SU-DHL-6 (cell line): ENCODE data around the gene ARMC7.
A peak's percentile ranks its signal among the peaks of the same experiment; 100 is the strongest.

Experiments used
- H2AFZ ChIP-seq: fragments of 200-600 bp; sonication (generic); 2 replicates; pipeline ENCODE4 v1.6.1; 2014; ENCODE audit warnings: low read depth, mild to moderate bottlenecking, moderate library complexity, mixed read lengths, antibody characterized with exemption, low read length; ENCODE audit not compliant: severe bottlenecking
- H3F3A ChIP-seq: fragments of 200-600 bp; shearing (Covaris generic); 2 replicates; pipeline ENCODE4 v1.6.0; 2016; ENCODE audit warnings: antibody characterized with exemption, mild to moderate bottlenecking; ENCODE audit not compliant: insufficient read depth
- H3K27ac ChIP-seq: fragments of 200-600 bp; sonication (generic); 2 replicates; pipeline ENCODE4 v1.5.1; 2016; ENCODE audit warnings: low read depth, mild to moderate bottlenecking, low read length, moderate library complexity, mixed read lengths
- H3K27me3 ChIP-seq: fragments of 200-600 bp; sonication (generic), shearing (Covaris generic); 2 replicates; pipeline ENCODE4 v1.6.0; 2014; ENCODE audit warnings: mild to moderate bottlenecking, low read length
- H3K36me3 ChIP-seq: fragments of 200-600 bp; sonication (generic); 2 replicates; pipeline ENCODE4 v1.6.1; 2014; ENCODE audit warnings: mild to moderate bottlenecking, low read length, mixed read lengths
- H3K4me2 ChIP-seq: fragments of 300-600, 200-600 bp; shearing (Covaris generic), sonication (generic); 2 replicates; pipeline ENCODE4 v1.6.0; 2014; ENCODE audit warnings: low read length, low read depth, mild to moderate bottlenecking; ENCODE audit not compliant: poor library complexity, severe bottlenecking
- H3K4me3 ChIP-seq: fragments of 200-600 bp; sonication (generic); 2 replicates; pipeline ENCODE4 v1.5.1; 2014; ENCODE audit warnings: antibody characterized with exemption, low read length, mild to moderate bottlenecking, mixed read lengths; ENCODE audit not compliant: insufficient read depth, poor library complexity, severe bottlenecking
- H3K79me2 ChIP-seq: fragments of 200-600 bp; sonication (generic); 2 replicates; pipeline ENCODE4 v1.6.1; 2014; ENCODE audit warnings: mild to moderate bottlenecking, low read length, moderate library complexity; ENCODE audit not compliant: insufficient read depth
- H3K9ac ChIP-seq: fragments of 200-600 bp; sonication (generic); 2 replicates; pipeline ENCODE4 v1.7.0; 2014; ENCODE audit warnings: mild to moderate bottlenecking, low read length
- H3K9me2 ChIP-seq: fragments of 200-600 bp; sonication (generic); replicated peaks from 2 replicates; pipeline ENCODE4 v1.6.1; 2014; ENCODE audit warnings: low read length; ENCODE audit not compliant: insufficient read depth
- H3K9me3 ChIP-seq: fragments of 200-600 bp; sonication (generic); 2 replicates; pipeline ENCODE4 v1.6.1; 2014; ENCODE audit warnings: low read length, mixed read lengths; ENCODE audit not compliant: insufficient read depth
- H4K20me1 ChIP-seq: fragments of 200-600 bp; sonication (generic); 2 replicates; pipeline ENCODE4 v1.6.1; 2014; ENCODE audit warnings: low read depth, mild to moderate bottlenecking, antibody characterized with exemption, low read length, moderate library complexity, mixed read lengths
- CTCF ChIP-seq: fragments of 200-600 bp; sonication (generic); IDR thresholded peaks from one replicate; pipeline ENCODE4 v1.5.1; 2017; ENCODE audit warnings: antibody characterized with exemption, mild to moderate bottlenecking, low read length, moderate library complexity; ENCODE audit not compliant: insufficient read depth, poor library complexity, severe bottlenecking
- EZH2phosphoT487 ChIP-seq: fragments of 200-600 bp; sonication (generic), shearing (Covaris generic); conservative IDR thresholded peaks from 2 replicates; pipeline ENCODE4 v1.6.1; 2018; ENCODE audit warnings: mild to moderate bottlenecking, antibody characterized with exemption, low read length, moderate library complexity, mixed read lengths

The ARMC7 gene

DNA sequence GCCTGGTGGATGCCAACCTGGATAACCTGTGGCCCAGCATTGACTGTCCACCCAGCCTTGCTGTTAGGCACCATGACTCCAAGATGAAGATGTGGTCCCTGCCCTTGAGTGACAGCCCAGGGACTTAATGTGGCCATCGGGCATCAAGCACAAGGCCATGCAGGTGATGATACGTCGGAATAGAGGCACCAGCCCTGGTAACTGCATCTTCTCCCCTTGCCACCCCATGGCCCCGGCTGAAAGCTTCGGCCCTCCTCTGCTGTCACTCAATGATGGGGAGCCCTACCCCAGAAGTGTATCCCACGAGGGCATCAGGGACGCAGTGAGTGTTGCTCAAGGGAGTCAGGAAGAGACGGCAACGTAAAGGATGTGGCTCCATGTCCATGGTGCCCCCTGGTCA lies 19.8 kb downstream of the ARMC7 start:
- Histone ChIP-seq H3K27ac (no peak overlapping the region), H3K9ac (no peak overlapping the region), H3K9me3 (no peaks in the 10 kb centered on the region), H3K4me2 (no peak overlapping the region), H3K4me3 (no peak overlapping the region), H3K9me2 (no peaks in the 10 kb centered on the region), H3K36me3 (no peaks in the 10 kb centered on the region), H3K27me3 (no peaks in the 10 kb centered on the region), H3F3A (peaks cover 6% of the 10 kb centered on the region; the same call in 1 of the 2 replicates), H2AFZ (no peak overlapping the region), H3K79me2 (peaks cover 17% of the 10 kb centered on the region), H4K20me1 (peaks cover 3% of the 10 kb centered on the region; the same call in 1 of the 2 replicates)
- TF ChIP-seq CTCF (no peak), EZH2phosphoT487 (no peak)

GRCh38 chr17:75130059-75130631 lies 20.4 kb downstream of the ARMC7 start:
- peaks cover 17% of the 10 kb centered on the region for H3K79me2 ChIP-seq
- no peaks in the 10 kb centered on the region for H3K36me3 ChIP-seq
- H3K4me2 ChIP-seq: peak overlapping the region; percentile 77
- H3K9me3 ChIP-seq: no peaks in the 10 kb centered on the region
- TF ChIP-seq CTCF (no peak), EZH2phosphoT487 (no peak)
- H2AFZ ChIP-seq: no peak overlapping the region
- peak overlapping the region; percentile 92 for H3K4me3 ChIP-seq
- peaks cover 12% of the 10 kb centered on the region for H3F3A ChIP-seq
- H4K20me1 ChIP-seq: peaks cover 3% of the 10 kb centered on the region; the same call in 1 of the 2 replicates
- H3K9me2 ChIP-seq: no peaks in the 10 kb centered on the region
- peak overlapping the region; percentile 94 for H3K9ac ChIP-seq
- no peak overlapping the region for H3K27ac ChIP-seq
- no peaks in the 10 kb centered on the region for H3K27me3 ChIP-seq

GRCh38 chr17:75130632-75131277 lies 21.0 kb downstream of the ARMC7 start:
- no peaks in the 10 kb centered on the region for H3K9me3 ChIP-seq
- H3K27ac ChIP-seq: peak overlapping the region; percentile 70
- H3K36me3 ChIP-seq: no peaks in the 10 kb centered on the region
- H3F3A ChIP-seq: peaks cover 17% of the 10 kb centered on the region
- H3K27me3 ChIP-seq: no peaks in the 10 kb centered on the region
- peak overlapping the region; percentile 77 for H3K4me2 ChIP-seq
- H3K4me3 ChIP-seq: peak overlapping the region; percentile 92
- H3K79me2 ChIP-seq: peaks cover 17% of the 10 kb centered on the region
- no peaks in the 10 kb centered on the region for H3K9me2 ChIP-seq
- H2AFZ ChIP-seq: peak overlapping the region; percentile 95
- peaks cover 3% of the 10 kb centered on the region; the same call in 1 of the 2 replicates for H4K20me1 ChIP-seq
- TF ChIP-seq CTCF (peak; percentile 43), EZH2phosphoT487 (no peak)
- H3K9ac ChIP-seq: peak overlapping the region; percentile 94
